ENCODE data around the gene PRMT3.

The PRMT3 gene

DNA sequence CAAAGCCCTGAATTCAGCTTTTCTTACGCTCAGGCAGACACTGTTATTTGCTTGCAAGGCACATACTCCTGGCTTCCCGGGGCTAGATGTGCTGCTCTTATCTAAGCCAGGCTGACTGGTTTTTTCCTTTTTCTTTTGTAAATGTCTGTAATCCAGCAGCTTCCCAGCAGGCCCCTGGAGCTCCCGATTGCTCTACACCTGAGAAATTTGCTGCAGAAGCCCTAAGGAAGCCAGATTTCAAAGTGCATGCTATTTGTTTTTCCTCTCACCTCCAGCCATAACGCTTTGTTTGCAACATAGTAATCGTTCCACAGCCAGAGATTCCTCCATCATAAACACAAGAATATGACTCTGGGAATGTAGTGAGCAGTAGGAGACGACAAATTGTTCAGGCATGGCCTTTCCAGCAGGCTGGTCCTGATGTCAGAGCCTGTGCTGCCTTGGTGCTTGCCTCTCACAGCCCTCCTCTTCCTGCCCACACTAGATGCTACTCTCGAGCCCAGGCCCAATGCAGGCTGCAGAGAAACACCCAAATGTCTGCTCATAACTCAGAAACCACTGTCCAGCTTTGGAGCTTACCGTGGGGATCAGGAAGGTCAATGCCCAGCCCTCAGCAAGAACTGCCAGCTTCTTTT is 157.2 kb downstream of the PRMT3 start:
- Histone ChIP-seq H3K14ac (ENCODE audit: low read length) (no peak overlapping the region), H2AK5ac (ENCODE audit: low read depth, low read length) (no peak overlapping the region), H2BK120ac (ENCODE audit: low read depth, low read length) (no peak overlapping the region), H3K27me3 (ENCODE audit: control insufficient read depth in 3 of 3, insufficient read depth in 3 of 3, low read depth in 1 of 3, low read length in 3 of 3) (peaks cover 0 to 10% (median 6%) of the 10 kb centered on the region in 3 experiments), H3K9ac (ENCODE audit: low read depth, low read length, poor library complexity) (no peak overlapping the region), H3K79me1 (ENCODE audit: low read depth, low read length) (no peaks in the 10 kb centered on the region), H4K91ac (ENCODE audit: low read depth, low read length, poor library complexity) (no peak overlapping the region), H3K4me3 (ENCODE audit: low read length in 2 of 2) (no peak overlapping the region), H3K23ac (ENCODE audit: low read depth, low read length, poor library complexity) (peak overlapping the region; percentile 48), H2BK12ac (ENCODE audit: low read length) (no peak overlapping the region), H2AFZ (ENCODE audit: low read length) (peak overlapping the region; percentile 24), H3K18ac (ENCODE audit: low read length) (peak overlapping the region; percentile 35), H3K4ac (ENCODE audit: low read length) (no peak overlapping the region), H3K27ac (replicated peaks; ENCODE audit: low read length) (no peak overlapping the region), H4K8ac (ENCODE audit: low read depth, low read length) (no peak overlapping the region), H3K4me1 (ENCODE audit: control insufficient read depth in 2 of 2, insufficient read depth in 1 of 2, low read depth in 1 of 2, low read length in 2 of 2) (peaks cover 0 to 5% of the 10 kb centered on the region in 2 donors), H2BK5ac (ENCODE audit: low read length) (no peak overlapping the region), H3K9me3 (replicated peaks in 1 of 2; ENCODE audit: control insufficient read depth in 2 of 2, insufficient read depth in 1 of 2, low read depth in 1 of 2, low read length in 2 of 2) (peaks cover 0 to 3% of the 10 kb centered on the region in 2 donors), H2BK15ac (ENCODE audit: low read length) (no peak overlapping the region), H3K4me2 (ENCODE audit: insufficient read depth, low read length, poor library complexity, severe bottlenecking) (no peak overlapping the region), H3K36me3 (replicated peaks in 1 of 2; ENCODE audit: control insufficient read depth in 2 of 2, insufficient read depth in 2 of 2, low read length in 2 of 2) (no peaks in the 10 kb centered on the region)
- WGBS, 2 donors (ENCODE audit: extremely low coverage in 2 of 2, insufficient read length in 2 of 2, insufficient replicate concordance in 1 of 2): no CpG with 5 or more reads among the region's 8 CpGs
- no peak for DNase-seq (ENCODE audit: low spot score)

DNA sequence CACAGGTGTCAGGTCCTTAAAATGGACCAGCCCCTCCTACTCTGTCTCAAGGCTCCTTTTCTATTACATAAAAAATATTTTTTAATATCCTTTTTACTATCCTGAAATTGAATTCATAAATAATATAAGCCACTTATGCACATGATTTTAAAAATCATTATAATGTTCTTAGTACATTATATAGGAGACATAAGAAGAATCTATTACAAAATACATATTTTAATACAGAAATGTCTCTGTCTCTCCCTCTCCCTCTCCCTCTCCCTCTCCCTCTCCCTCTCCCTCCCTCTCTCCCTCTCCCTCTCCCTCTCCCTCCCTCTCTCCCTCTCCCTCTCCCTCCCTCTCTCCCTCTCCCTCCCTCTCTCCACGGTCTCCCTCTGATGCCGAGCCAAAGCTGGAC is 159.9 kb downstream of the PRMT3 start:
- Histone ChIP-seq H3K27ac (replicated peaks; ENCODE audit: low read length) (no peak overlapping the region), H2AFZ (ENCODE audit: low read length) (no peak overlapping the region), H3K23ac (ENCODE audit: low read depth, low read length, poor library complexity) (no peak overlapping the region), H3K4ac (ENCODE audit: low read length) (no peak overlapping the region), H3K4me3 (ENCODE audit: low read length in 2 of 2) (no peak overlapping the region), H3K27me3 (ENCODE audit: control insufficient read depth in 3 of 3, insufficient read depth in 3 of 3, low read depth in 1 of 3, low read length in 3 of 3) (peaks cover 0 to 10% (median 3%) of the 10 kb centered on the region in 3 experiments), H3K36me3 (replicated peaks in 1 of 2; ENCODE audit: control insufficient read depth in 2 of 2, insufficient read depth in 2 of 2, low read length in 2 of 2) (no peaks in the 10 kb centered on the region), H4K91ac (ENCODE audit: low read depth, low read length, poor library complexity) (no peak overlapping the region), H3K14ac (ENCODE audit: low read length) (no peak overlapping the region), H4K8ac (ENCODE audit: low read depth, low read length) (no peak overlapping the region), H3K79me1 (ENCODE audit: low read depth, low read length) (no peaks in the 10 kb centered on the region), H3K18ac (ENCODE audit: low read length) (no peak overlapping the region), H2BK15ac (ENCODE audit: low read length) (no peak overlapping the region), H2AK5ac (ENCODE audit: low read depth, low read length) (no peak overlapping the region), H2BK120ac (ENCODE audit: low read depth, low read length) (no peak overlapping the region), H2BK5ac (ENCODE audit: low read length) (no peak overlapping the region), H2BK12ac (ENCODE audit: low read length) (no peak overlapping the region), H3K4me2 (ENCODE audit: insufficient read depth, low read length, poor library complexity, severe bottlenecking) (no peak overlapping the region), H3K9ac (ENCODE audit: low read depth, low read length, poor library complexity) (no peak overlapping the region), H3K9me3 (replicated peaks in 1 of 2; ENCODE audit: control insufficient read depth in 2 of 2, insufficient read depth in 1 of 2, low read depth in 1 of 2, low read length in 2 of 2) (no peaks in the 10 kb centered on the region), H3K4me1 (ENCODE audit: control insufficient read depth in 2 of 2, insufficient read depth in 1 of 2, low read depth in 1 of 2, low read length in 2 of 2) (peaks cover 0 to 4% of the 10 kb centered on the region in 2 donors)
- no CpG with 5 or more reads among the region's 2 CpGs for WGBS, 2 donors (ENCODE audit: extremely low coverage in 2 of 2, insufficient read length in 2 of 2, insufficient replicate concordance in 1 of 2)
- DNase-seq (ENCODE audit: low spot score): no peak

DNA sequence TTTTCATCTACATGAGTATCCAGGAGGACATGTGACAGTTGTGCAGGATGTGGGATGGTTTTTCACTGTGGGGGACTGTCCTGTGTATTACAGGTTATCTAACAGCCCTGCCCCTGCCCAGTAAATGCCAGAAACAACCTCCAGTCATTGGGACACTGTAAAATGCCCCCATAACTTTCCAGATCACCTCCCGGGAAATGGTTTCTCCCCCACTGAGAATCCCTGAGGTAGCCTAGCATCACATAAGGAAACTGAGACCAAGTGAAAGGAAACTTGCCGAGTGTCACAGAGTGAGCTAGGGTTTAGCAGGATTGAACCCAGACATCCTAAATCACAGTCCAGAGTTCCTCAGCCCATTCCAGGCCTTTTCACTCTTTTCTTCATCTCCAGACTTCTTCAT is 163.6 kb downstream of the PRMT3 start:
- no peak overlapping the region for H3K23ac ChIP-seq (ENCODE audit: low read depth, low read length, poor library complexity)
- H2BK120ac ChIP-seq (ENCODE audit: low read depth, low read length): no peak overlapping the region
- no peak overlapping the region for H3K18ac ChIP-seq (ENCODE audit: low read length)
- WGBS, 2 donors (ENCODE audit: extremely low coverage in 2 of 2, insufficient read length in 2 of 2, insufficient replicate concordance in 1 of 2): no CpG with 5 or more reads among the region's 2 CpGs
- no peaks in the 10 kb centered on the region for H3K4me1 ChIP-seq (ENCODE audit: control insufficient read depth in 2 of 2, insufficient read depth in 1 of 2, low read depth in 1 of 2, low read length in 2 of 2)
- no peak overlapping the region for H3K9ac ChIP-seq (ENCODE audit: low read depth, low read length, poor library complexity)
- H3K27me3 ChIP-seq (ENCODE audit: control insufficient read depth in 3 of 3, insufficient read depth in 3 of 3, low read depth in 1 of 3, low read length in 3 of 3): no peaks in the 10 kb centered on the region
- no peak overlapping the region for H4K8ac ChIP-seq (ENCODE audit: low read depth, low read length)
- H3K4me3 ChIP-seq (ENCODE audit: low read length in 2 of 2): no peak overlapping the region
- no peak overlapping the region for H2AK5ac ChIP-seq (ENCODE audit: low read depth, low read length)
- H3K27ac ChIP-seq (replicated peaks; ENCODE audit: low read length): no peak overlapping the region
- H3K79me1 ChIP-seq (ENCODE audit: low read depth, low read length): no peaks in the 10 kb centered on the region
- H2BK12ac ChIP-seq (ENCODE audit: low read length): no peak overlapping the region
- DNase-seq (ENCODE audit: low spot score): no peak
- no peaks in the 10 kb centered on the region for H3K36me3 ChIP-seq (replicated peaks in 1 of 2; ENCODE audit: control insufficient read depth in 2 of 2, insufficient read depth in 2 of 2, low read length in 2 of 2)
- H3K4ac ChIP-seq (ENCODE audit: low read length): no peak overlapping the region
- no peak overlapping the region for H2BK5ac ChIP-seq (ENCODE audit: low read length)
- H4K91ac ChIP-seq (ENCODE audit: low read depth, low read length, poor library complexity): no peak overlapping the region
- H3K14ac ChIP-seq (ENCODE audit: low read length): no peak overlapping the region
- H3K9me3 ChIP-seq (replicated peaks in 1 of 2; ENCODE audit: control insufficient read depth in 2 of 2, insufficient read depth in 1 of 2, low read depth in 1 of 2, low read length in 2 of 2): no peaks in the 10 kb centered on the region
- no peak overlapping the region for H3K4me2 ChIP-seq (ENCODE audit: insufficient read depth, low read length, poor library complexity, severe bottlenecking)
- no peak overlapping the region for H2AFZ ChIP-seq (ENCODE audit: low read length)
- H2BK15ac ChIP-seq (ENCODE audit: low read length): no peak overlapping the region

DNA sequence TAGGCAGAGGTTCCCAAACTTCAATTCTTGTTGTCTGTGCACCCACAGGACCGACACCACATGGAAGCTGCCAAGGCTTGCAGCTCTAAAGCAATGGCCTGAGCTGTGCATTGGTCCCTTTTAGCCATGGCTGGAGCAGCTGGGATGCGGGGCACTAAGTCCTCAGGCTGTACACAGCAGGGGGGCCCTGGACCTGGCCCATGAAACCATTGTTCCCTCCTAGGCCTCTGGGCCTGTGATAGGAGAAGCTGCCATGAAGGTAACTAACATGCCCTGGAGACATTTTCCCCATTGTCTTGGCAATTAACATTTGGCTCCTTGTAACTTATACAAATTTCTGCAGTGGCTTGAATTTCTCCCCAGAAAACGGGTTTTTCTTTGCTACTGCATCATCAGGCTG is 168.3 kb downstream of the PRMT3 start:
- H3K4me2 ChIP-seq (ENCODE audit: insufficient read depth, low read length, poor library complexity, severe bottlenecking): no peak overlapping the region
- H3K18ac ChIP-seq (ENCODE audit: low read length): no peak overlapping the region
- H3K9me3 ChIP-seq (replicated peaks in 1 of 2; ENCODE audit: control insufficient read depth in 2 of 2, insufficient read depth in 1 of 2, low read depth in 1 of 2, low read length in 2 of 2): no peaks in the 10 kb centered on the region
- no peak overlapping the region for H2BK5ac ChIP-seq (ENCODE audit: low read length)
- H3K4ac ChIP-seq (ENCODE audit: low read length): no peak overlapping the region
- whole genome bisulfite sequencing, 2 donors (ENCODE audit: extremely low coverage in 2 of 2, insufficient read length in 2 of 2, insufficient replicate concordance in 1 of 2): no CpG with 5 or more reads among the region's 3 CpGs
- H3K27me3 ChIP-seq (ENCODE audit: control insufficient read depth in 3 of 3, insufficient read depth in 3 of 3, low read depth in 1 of 3, low read length in 3 of 3): no peaks in the 10 kb centered on the region
- H3K23ac ChIP-seq (ENCODE audit: low read depth, low read length, poor library complexity): no peak overlapping the region
- H2AK5ac ChIP-seq (ENCODE audit: low read depth, low read length): no peak overlapping the region
- DNase-seq (ENCODE audit: low spot score): no peak
- H3K79me1 ChIP-seq (ENCODE audit: low read depth, low read length): no peaks in the 10 kb centered on the region
- H3K36me3 ChIP-seq (replicated peaks in 1 of 2; ENCODE audit: control insufficient read depth in 2 of 2, insufficient read depth in 2 of 2, low read length in 2 of 2): no peaks in the 10 kb centered on the region
- H4K8ac ChIP-seq (ENCODE audit: low read depth, low read length): no peak overlapping the region
- no peak overlapping the region for H2BK120ac ChIP-seq (ENCODE audit: low read depth, low read length)
- no peak overlapping the region for H3K14ac ChIP-seq (ENCODE audit: low read length)
- H3K9ac ChIP-seq (ENCODE audit: low read depth, low read length, poor library complexity): no peak overlapping the region
- no peaks in the 10 kb centered on the region for H3K4me1 ChIP-seq (ENCODE audit: control insufficient read depth in 2 of 2, insufficient read depth in 1 of 2, low read depth in 1 of 2, low read length in 2 of 2)
- no peak overlapping the region for H2AFZ ChIP-seq (ENCODE audit: low read length)
- no peak overlapping the region for H2BK12ac ChIP-seq (ENCODE audit: low read length)
- H2BK15ac ChIP-seq (ENCODE audit: low read length): no peak overlapping the region
- H4K91ac ChIP-seq (ENCODE audit: low read depth, low read length, poor library complexity): no peak overlapping the region
- no peak overlapping the region for H3K27ac ChIP-seq (replicated peaks; ENCODE audit: low read length)
- H3K4me3 ChIP-seq (ENCODE audit: low read length in 2 of 2): no peak overlapping the region
